HEK293T (cell line): ENCODE data around the gene RFX6.

ENCODE experiments used
- CTCF ChIA-PET: fragments of 350-600 bp; formaldehyde crosslinking; extraction: SDS; loops from one replicate; lab custom pipeline; 2021; ENCODE audit warnings: antibody characterized with exemption, inconsistent platforms; lab: Yijun Ruan, JAX
- POLR2A ChIA-PET: fragments of 350-600 bp; formaldehyde crosslinking; extraction: SDS; loops from one replicate; lab custom pipeline; 2020; ENCODE audit warnings: antibody characterized with exemption, inconsistent platforms; lab: Yijun Ruan, JAX
- DNase-seq: peaks from one replicate; pipeline ENCODE4 v3.0.0; 2012; ENCODE audit warnings: mixed read lengths; ENCODE audit errors: extremely low spot score
- ARNT ChIP-seq: fragments of 450-650 bp; IDR thresholded peaks from 2 replicates; pipeline ENCODE4 v1.6.1; 2017; ENCODE audit warnings: mild to moderate bottlenecking
- BHLHE40 ChIP-seq: fragments of 450-650 bp; IDR thresholded peaks from 2 replicates; pipeline ENCODE4 v1.6.1; 2016; ENCODE audit warnings: mild to moderate bottlenecking, moderate library complexity, borderline replicate concordance
- CTBP1 ChIP-seq: fragments of 450-650 bp; IDR thresholded peaks from 2 replicates; pipeline ENCODE4 v1.6.1; 2016; ENCODE audit warnings: borderline replicate concordance
- ELF4 ChIP-seq: fragments of 450-650 bp; IDR thresholded peaks from 2 replicates; pipeline ENCODE4 v1.6.1; 2017; ENCODE audit warnings: antibody characterized with exemption
- FOXA1 ChIP-seq: fragments of 450-650 bp; IDR thresholded peaks from 2 replicates; pipeline ENCODE4 v1.6.1; 2016; ENCODE audit warnings: mild to moderate bottlenecking
- FOXK2 ChIP-seq: fragments of 450-650 bp; IDR thresholded peaks from 2 replicates; pipeline ENCODE4 v1.6.1; 2016; ENCODE audit warnings: mild to moderate bottlenecking
- FOXM1 ChIP-seq: fragments of 450-650 bp; IDR thresholded peaks from 2 replicates; pipeline ENCODE4 v1.6.1; 2017; ENCODE audit warnings: mild to moderate bottlenecking, borderline replicate concordance
- HDGF ChIP-seq: fragments of 450-650 bp; IDR thresholded peaks from 2 replicates; pipeline ENCODE4 v1.6.1; 2017; ENCODE audit warnings: antibody characterized with exemption, borderline replicate concordance
- L3MBTL2 ChIP-seq: fragments of 450-650 bp; conservative IDR thresholded peaks from 2 replicates; pipeline ENCODE4 v1.6.1; 2016; ENCODE audit warnings: mild to moderate bottlenecking
- LEF1 ChIP-seq: fragments of 450-650 bp; IDR thresholded peaks from 2 replicates; pipeline ENCODE4 v1.6.1; 2017; ENCODE audit warnings: mild to moderate bottlenecking, borderline replicate concordance
- NFRKB ChIP-seq: fragments of 450-650 bp; IDR thresholded peaks from 2 replicates; pipeline ENCODE4 v1.6.1; 2016; ENCODE audit warnings: mild to moderate bottlenecking, moderate library complexity
- PKNOX1 ChIP-seq: fragments of 450-650 bp; IDR thresholded peaks from 2 replicates; pipeline ENCODE4 v1.6.1; 2016
- SP1 ChIP-seq: fragments of 450-650 bp; IDR thresholded peaks from 2 replicates; pipeline ENCODE4 v1.6.1; 2017
- SUZ12 ChIP-seq: fragments of 450-650 bp; IDR thresholded peaks from 2 replicates; pipeline ENCODE4 v1.6.1; 2016; ENCODE audit warnings: mild to moderate bottlenecking
- TARDBP ChIP-seq: fragments of 450-650 bp; IDR thresholded peaks from 2 replicates; pipeline ENCODE4 v1.6.1; 2016
- ZNF384 ChIP-seq: fragments of 450-650 bp; IDR thresholded peaks from 2 replicates; pipeline ENCODE4 v1.6.1; 2016

Gene RFX6

GRCh38 chr6:116866281-116866871, 10.7 kb upstream of the RFX6 start:
- TF ChIP-seq L3MBTL2 (no peak), SUZ12 (no peak), FOXA1 (no peak)
- ChIA-PET POLR2A (no interaction called here), CTCF (no interaction called here)
- DNase-seq = no peak

GRCh38 chr6:116872771-116873170, 4.3 kb upstream of the RFX6 start:
- TF ChIP-seq L3MBTL2 = no peak
- no peak for TF ChIP-seq SP1
- no peak for TF ChIP-seq NFRKB
- no peak for TF ChIP-seq CTBP1
- TF ChIP-seq ELF4 = no peak
- no peak for TF ChIP-seq BHLHE40
- no peak for TF ChIP-seq TARDBP
- no peak for TF ChIP-seq LEF1
- TF ChIP-seq FOXA1 = no peak
- TF ChIP-seq FOXM1 = no peak
- no peak for TF ChIP-seq ZNF384
- no peak for TF ChIP-seq ARNT
- TF ChIP-seq SUZ12 = no peak
- TF ChIP-seq HDGF = no peak
- TF ChIP-seq PKNOX1 = no peak
- no peak for TF ChIP-seq FOXK2
- ChIA-PET CTCF (interaction anchor here (0.6 kb wide), 1 partner anchor 9 kb away, joined by 3 read pairs; no protein-coding TSS in a partner anchor), POLR2A (no interaction called here)
- DNase-seq = no peak

GRCh38 chr6:116876107-116876506, 935 bp upstream of the RFX6 start:
- POLR2A ChIA-PET = no interaction called here
- TF ChIP-seq FOXK2 (no peak), FOXA1 (no peak), FOXM1 (no peak), ARNT (no peak), SP1 (no peak), LEF1 (no peak)
- DNase-seq = no peak
- CTCF ChIA-PET = interaction anchor here (1.1 kb wide), 1 partner anchor 92 kb away, joined by 3 read pairs; no protein-coding TSS in a partner anchor

- TF ChIP-seq TARDBP = no peak
- TF ChIP-seq PKNOX1 = no peak
- no peak for TF ChIP-seq BHLHE40
- no peak for TF ChIP-seq NFRKB
- no peak for TF ChIP-seq LEF1
- no peak for TF ChIP-seq ZNF384
- no peak for TF ChIP-seq FOXA1
- no peak for TF ChIP-seq L3MBTL2
- TF ChIP-seq SP1 = no peak
- no peak for TF ChIP-seq SUZ12
- TF ChIP-seq FOXM1 = no peak
- no peak for TF ChIP-seq CTBP1
- TF ChIP-seq ELF4 = no peak
- POLR2A ChIA-PET = interaction anchor here (1.6 kb wide), 1 partner anchor 86 kb away, joined by 3 read pairs; no protein-coding TSS in a partner anchor
- CTCF ChIA-PET = interaction anchor here (0.5 to 1.0 kb wide), 2 partner anchors 7 to 68 kb away, joined by 3 read pairs; no protein-coding TSS in a partner anchor
- DNase-seq = peak; percentile 48
These were observed 701 bp downstream of the RFX6 start for GRCh38 chr6:116877743-116878142.

DNA sequence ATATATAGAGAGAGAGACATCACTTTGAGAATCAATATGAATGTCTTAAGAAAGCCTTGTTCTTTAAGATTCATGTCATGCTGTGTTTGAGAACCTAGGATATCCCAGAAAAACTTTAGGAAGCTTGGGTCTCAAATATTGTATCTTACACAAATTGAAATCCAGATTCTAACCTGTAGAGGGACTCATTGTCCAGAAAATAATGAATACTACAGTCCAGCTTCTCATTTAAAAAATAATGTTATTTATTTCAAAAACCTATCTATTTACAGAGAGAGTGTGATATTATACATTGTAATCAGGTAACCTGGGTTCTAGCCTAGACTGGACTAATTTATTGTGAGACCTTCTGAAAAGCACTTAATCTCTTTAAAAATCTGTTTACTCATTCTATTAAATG, 4.2 kb downstream of the RFX6 start:
- ChIA-PET CTCF (interaction anchor here (0.7 to 3.0 kb wide), 6 partner anchors 9 to 87 kb away, joined by 3 to 58 read pairs (median 3); no protein-coding TSS in a partner anchor), POLR2A (no interaction called here)
- TF ChIP-seq TARDBP = no peak
- no peak for TF ChIP-seq BHLHE40
- TF ChIP-seq ARNT = no peak
- no peak for TF ChIP-seq CTBP1
- TF ChIP-seq ELF4 = no peak
- TF ChIP-seq SP1 = no peak
- no peak for TF ChIP-seq FOXM1
- no peak for TF ChIP-seq PKNOX1
- no peak for TF ChIP-seq SUZ12
- no peak for TF ChIP-seq HDGF
- no peak for TF ChIP-seq L3MBTL2
- TF ChIP-seq ZNF384 = no peak
- no peak for TF ChIP-seq LEF1
- TF ChIP-seq NFRKB = no peak
- no peak for TF ChIP-seq FOXK2
- no peak for DNase-seq

GRCh38 chr6:116883005-116883404, 6.0 kb downstream of the RFX6 start:
- TF ChIP-seq SP1 (no peak), NFRKB (no peak), L3MBTL2 (no peak), ELF4 (no peak), LEF1 (no peak), TARDBP (no peak), FOXK2 (no peak), HDGF (no peak), SUZ12 (no peak), ARNT (no peak), PKNOX1 (no peak), BHLHE40 (no peak), FOXA1 (no peak)
- no peak for DNase-seq
- POLR2A ChIA-PET = no interaction called here
- CTCF ChIA-PET = interaction anchor here (0.7 to 3.0 kb wide), 5 partner anchors 70 to 126 kb away, joined by 3 to 58 read pairs (median 7); no protein-coding TSS in a partner anchor
